Measurements from ENCODE around the gene NEK3.
"Not testable (repeated sequence)": the region's sequence is repeated elsewhere in the genome, so short reads cannot be mapped to it uniquely, and the experiment has no call there.

- TF ChIP-seq EZH2 (IDR thresholded peaks at IDR 0.05; ENCODE audit: insufficient read depth, poor library complexity, severe bottlenecking); EZH2phosphoT487 (IDR thresholded peaks at IDR 0.05; ENCODE audit: insufficient read depth, low read depth): not testable (repeated sequence)
Measured at GRCh38 chr13:52187424-52188187, 28.2 kb upstream of the NEK3 start.
